GM21723 (cell line): ENCODE results near the gene USF1.
A peak's percentile ranks its signal among the peaks of the same experiment; 100 is the strongest.
"Not testable (repeated sequence)": the region's sequence is repeated elsewhere in the genome, so short reads cannot be mapped to it uniquely, and the experiment has no call there.

ENCODE experiments used
- ATAC-seq: cut with Tn5 transposase; IDR thresholded peaks from one replicate; pipeline ENCODE4 v1.9.1; 2021; ENCODE audit warnings: mild to moderate bottlenecking, moderate library complexity; ENCODE audit not compliant: unreplicated experiment

The USF1 gene

DNA sequence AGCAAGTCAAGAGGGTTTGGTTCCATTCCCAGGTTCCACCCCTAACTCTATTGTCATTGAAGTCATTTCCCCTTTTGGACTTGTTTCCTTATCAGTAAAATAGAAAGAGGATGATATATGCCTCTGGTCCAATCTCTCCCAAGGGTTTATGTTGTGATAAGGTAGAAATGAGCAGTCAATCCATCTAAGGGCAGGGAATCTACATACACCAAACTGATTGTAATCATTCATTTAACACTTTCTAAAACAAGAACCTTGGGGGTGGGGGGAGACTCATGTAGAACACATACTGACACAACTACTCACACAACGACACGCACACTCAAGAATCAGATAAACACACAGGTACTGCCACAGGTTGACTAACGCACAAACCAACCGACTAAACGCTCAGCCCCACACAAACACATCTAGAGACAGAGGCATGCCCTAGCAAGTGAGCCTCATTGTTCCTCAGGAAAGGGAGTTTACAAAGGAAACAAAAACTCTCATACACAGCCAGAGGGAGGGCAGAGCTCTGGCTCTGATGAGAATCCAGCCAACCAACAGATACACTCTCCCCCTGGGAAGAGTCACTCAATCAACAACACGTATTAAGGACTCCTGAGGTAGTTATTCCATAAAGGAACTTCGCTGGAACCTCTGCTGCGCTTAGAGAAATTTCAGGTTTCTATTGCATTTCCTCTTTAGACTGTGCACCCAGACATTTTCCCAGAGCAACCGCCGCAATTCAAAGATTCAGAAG is 25.9 kb downstream of the USF1 start:
- ATAC-seq: peak; percentile 15

DNA sequence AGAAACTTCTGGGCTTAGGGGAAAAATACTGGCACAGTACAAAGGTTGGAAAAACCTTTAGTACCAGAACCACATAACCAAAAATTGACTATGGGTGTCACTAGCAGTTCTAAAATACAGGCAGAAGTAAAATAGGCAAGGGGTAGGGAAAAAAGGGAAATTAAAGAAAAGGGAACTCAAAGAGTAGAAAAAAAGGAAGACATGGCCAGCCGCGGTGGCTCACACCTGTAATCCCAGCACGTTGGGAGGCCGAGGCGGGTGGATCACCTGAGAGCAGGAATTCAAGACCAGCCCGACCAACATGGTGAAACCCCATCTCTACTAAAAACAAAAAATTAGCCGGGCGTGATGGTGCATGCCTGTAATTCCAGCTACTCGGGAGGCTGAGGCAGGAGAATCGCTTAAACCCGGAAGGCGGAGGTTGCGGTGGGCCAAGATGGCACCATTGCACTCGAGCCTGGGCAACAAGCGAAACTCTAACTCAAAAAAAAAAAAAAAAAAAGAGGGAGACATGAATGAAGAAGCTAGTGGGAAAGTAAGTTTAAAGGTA is 26.6 kb downstream of the USF1 start:
- not testable (repeated sequence) for ATAC-seq

DNA sequence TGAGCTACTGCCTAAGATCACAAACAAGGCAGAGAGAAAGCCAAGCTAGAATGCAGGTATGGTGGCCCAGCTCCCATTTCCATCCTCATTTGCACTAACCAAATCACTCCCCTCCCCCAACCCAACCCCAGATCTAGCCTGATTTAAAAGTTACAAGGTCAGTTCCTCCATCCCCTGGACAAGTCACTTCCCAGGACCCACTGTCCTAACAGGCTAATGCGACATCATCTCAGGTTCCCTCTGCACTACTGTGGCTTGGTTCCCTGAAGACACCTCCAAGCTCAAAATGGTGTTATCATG is 27.2 kb downstream of the USF1 start:
- no peak for ATAC-seq

DNA sequence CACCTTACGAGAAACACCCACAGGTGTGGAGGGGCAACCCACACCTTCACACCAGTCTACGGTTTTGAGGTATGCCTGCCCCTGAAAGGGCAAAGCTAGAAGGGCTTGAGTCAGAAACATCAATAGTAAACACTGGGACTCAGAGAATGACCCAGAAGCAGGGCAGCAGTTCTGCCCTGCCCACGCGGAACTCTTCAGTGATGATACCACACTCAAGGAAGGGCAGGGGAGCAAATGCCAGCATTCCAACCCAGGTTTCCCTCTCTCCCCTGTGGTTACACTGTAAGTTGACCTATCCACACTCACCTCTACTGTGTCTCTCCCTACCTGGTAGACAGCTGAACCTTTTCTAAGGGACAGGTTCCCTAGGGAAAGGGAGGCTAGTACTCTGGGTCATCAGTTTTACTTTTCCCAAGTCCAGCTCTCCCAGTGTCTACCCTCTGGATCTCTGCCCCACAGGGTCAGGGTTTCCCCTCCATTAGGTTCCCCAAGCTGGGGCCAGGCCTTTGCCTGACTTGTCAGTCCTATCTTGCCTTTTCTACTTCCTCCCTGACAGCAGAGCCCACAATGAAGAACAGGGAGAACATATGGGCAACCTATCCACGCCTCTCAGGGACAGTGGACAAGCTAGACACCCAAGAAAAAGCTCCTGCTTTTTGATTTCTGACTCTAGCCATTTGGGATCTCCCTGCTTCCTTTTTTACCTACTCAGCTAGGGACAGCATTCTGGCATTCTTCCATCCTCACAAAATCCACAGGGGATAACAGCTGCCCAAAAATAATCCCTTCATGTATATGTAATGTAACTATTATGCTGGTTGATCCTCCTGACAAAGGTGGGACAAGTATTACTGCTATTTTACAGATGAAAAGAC is 27.8 kb downstream of the USF1 start:
- no peak for ATAC-seq

DNA sequence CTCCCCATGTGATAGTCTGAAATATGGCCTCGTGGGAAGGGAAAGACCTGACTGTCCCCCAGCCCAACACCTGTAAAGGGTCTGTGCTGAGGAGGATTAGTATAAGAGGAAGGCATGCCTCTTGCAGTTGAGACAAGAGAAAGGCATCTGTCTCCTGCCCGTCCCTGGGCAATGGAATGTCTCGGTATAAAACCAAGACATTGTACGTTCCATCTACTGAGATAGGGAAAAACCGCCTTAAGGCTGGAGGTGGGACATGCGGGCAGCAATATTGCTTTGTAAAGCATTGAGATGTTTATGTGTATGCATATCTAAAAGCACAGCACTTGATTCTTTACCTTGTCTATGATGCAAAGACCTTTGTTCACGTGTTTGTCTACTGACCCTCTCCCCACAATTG is 28.6 kb downstream of the USF1 start:
- not testable (repeated sequence) for ATAC-seq

DNA sequence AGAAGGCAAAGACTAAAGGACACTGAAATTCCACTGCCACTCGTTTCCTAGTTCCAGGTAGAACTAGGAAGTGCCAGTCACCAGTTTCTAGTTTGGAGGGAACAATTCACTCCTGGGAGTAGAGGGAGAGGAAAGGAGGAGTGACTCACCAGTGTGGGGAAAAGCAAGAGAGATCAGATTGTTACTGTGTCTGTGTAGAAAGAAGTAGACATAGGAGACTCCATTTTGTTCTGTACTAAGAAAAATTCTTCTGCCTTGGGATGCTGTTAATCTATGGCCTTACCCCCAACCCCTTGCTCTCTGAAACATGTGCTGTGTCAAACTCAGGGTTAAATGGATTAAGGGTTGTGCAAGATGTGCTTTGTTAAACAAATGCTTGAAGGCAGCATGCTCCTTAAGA is 29.1 kb downstream of the USF1 start:
- ATAC-seq: not testable (repeated sequence)

DNA sequence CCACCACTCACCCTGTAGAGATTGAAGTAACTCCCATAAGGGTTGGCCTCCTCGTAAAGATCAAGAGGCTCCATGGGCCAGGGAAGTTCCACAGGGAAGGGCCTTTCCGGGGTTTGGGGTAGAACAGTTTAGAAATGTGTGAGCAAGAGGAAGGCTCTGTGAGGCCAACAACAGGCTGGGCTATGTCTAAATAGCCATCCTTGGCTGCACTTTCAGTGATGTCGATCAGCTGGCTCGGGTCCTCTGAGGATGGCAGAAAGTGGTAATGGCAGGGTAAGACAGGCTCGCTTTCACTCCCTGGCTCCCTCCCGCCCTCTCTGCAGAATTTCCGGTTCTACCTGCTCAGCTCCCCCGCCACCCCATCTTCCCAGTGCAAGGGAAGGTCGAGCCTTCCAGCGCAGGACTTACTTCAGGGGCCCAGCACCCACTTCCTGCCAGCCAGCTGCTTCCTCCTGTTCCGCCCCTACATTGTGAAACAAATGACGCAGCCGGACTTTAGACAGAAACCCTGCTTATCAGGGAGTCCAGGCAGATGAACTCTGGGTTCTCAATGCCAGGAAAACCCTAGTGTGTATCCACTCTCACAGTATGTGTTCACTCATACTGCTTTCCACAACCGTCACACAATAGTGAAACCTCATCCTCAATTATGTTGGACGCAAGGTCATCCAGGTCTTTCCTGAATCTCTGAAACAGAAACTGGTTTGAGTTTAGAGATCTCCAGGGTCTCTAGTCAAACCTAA is 32.1 kb downstream of the USF1 start:
- ATAC-seq: peak; percentile 88

DNA sequence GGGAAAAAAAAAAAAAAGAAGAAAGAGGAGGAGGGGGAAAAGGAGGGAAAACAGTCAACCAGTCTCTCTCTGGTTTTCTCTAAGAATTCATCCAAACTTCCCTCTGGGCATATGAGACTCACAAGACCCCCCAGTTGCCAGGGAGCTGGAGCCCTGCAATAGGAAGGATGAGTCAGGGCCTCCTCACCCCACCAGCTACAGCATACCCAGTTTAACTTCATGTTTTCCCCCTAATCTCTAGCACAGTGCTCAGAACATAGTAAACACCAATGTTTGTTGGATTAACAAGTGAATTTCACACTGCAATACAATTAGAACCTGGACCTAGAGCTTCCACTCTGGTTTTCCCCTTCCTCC is 32.7 kb downstream of the USF1 start:
- ATAC-seq: peak; percentile 13

DNA sequence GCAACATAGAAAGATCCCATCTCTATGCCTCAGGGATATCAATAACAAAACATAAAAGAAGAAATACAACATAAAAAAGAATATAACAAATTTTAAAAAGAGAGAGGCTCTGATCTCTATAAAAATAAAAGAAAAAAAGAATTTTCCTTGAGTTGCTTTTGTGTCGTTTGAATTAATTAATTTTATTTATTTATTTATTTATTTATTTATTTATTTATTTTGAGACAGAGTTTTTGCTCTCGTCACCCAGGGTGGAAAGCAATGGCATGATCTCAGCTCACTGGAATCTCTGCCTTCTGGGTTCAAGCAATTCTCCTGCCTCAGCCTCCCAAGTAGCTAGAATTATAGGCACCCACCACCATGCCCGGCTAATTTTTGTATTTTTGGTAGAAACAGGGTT is 33.4 kb downstream of the USF1 start:
- ATAC-seq: no peak

DNA sequence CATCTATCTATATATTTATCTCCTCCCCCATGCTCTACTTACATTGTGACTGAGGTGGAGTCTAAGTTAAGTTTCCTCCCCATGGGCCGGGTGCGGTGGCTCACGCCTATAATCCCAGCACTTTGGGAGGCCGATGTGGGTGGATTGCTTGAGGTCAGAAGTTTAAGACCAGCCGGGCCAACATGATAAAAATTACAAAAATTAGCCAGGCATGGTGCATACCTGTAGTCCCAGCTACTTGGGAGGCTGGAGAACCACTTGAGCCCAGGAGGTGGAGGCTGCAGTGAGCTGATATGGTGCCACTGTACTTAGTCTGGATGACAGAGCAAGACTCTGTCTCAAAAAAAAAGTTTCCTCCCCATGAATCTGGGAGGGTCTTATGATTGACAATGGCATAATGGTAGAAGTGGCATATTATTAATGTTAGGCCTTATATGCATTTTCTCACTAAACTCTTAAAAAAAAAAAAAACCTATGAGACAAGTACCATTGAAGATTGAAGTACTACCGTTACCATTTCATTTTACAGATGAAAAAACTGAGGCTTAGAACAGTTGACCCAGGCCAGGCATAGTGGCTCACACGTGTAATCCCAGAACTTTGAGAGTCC is 36.1 kb downstream of the USF1 start:
- no peak for ATAC-seq

DNA sequence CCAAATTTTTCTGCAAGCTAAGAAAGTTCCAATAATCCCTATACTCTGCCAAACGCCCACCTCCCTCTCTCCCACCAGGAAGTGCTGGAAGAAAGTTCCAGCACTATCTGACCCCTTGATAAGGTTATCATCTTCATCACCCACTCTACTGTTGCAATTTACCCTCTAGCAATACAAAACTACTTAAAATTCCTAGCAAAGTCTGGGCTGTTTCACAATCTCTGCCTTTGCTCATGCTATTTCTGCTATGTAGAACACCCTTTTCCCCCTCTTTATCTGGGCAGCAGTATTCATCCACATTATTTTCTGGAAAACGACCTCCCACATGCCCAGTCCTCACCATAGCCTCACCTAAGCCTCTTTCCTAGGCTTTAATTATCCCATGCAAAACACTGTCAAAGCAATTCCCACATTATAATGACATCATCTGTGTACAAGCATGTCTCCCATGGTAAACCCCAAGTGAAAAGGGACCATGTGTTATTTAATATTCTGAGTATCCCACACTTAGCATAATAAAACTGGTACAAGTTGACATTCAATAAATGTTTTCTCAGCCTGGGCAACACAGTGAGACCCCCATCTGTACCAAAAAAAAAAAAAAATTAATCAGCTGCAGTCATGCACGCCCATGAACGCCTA is 36.8 kb downstream of the USF1 start:
- ATAC-seq: no peak

DNA sequence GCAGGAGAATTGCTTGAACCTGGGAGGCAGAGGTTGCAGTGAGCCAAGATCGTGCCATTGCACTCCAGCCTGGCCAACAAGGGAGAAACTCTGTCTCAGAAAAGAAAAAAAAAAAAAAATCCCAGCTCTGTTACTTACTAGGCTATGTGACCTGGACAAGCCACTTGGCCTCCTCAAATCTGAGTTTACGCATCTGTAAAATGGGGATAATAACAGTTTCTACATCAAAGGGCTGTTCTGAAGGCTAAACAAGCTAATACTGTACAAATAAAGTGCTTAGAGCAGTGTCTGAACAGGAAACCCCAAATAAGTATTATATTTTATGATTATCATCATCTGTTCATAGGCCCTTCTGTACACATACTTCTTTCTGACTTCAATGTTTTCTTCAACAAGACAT is 38.4 kb downstream of the USF1 start:
- no peak for ATAC-seq

DNA sequence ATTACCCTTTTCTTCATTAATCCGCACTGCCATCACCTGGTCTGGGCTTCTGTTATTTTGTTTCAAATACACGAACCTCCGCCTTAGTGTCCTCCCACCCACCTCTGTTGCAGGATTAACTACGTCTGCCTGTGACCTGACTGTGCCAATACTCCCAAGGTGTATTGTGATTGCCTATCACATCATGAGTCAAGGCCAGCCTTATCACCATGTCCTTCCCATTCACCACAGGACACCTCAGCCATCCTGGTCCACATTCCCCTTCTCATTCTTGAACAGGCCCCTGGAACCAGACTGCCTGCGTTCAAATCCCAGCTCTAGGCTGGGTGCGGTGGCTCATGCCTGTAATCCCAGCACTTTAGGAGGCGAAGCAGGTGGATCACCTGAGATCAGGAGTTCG is 39.2 kb downstream of the USF1 start:
- no peak for ATAC-seq

DNA sequence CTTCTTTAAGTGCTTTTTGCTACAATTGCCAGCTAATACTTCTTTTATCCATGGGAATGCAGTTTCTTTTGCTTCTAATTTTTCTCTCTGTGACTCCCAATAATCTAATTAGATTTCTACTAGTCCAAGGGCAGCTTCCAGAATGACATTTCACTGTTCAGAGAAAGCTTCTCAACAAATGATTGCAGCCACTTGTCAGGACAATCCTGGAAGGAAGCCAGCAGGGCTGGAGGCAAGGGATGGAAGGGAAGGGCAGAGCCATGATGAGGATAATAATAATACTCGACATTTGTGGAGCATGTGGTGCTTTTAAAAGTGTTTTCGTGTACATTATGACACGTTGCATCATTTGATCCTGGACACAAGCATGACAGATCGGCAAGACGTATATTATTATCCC is 44.3 kb downstream of the USF1 start:
- ATAC-seq: no peak

DNA sequence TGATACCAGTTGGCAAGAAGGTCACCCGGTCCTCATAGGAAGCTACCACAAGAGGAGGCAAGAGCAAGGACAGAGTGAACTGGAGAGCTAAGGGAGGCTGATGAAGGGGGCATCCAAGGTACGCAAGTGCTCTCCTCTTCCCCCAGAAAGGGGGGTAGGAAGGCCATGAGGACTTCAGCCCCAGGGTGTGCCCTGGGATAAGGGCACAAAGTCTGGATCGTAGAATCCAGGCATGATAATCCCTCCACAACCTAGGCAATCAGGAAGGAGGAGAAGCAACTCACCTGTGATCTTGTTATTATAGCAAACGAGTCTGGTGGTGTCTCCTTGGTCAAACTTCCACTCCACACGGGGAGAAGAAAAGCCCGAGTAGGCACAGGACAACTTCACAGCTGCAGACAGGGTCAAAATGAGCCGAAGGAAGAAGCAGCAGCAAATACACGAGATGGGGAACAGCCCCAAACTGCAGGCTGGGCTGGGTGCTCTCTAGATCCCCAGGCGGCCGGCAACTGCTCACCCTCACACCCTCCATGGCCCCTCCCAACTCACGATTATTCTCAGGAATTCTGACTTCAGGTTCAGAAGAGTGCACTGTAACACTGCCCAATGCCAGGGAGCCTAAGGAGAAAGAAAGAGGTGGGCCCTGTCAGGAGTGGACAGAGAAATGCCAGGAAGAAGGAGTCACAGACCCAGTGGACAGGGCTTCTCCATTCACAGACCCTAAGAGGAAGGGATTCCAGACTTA is 44.9 kb downstream of the USF1 start:
- no peak for ATAC-seq

DNA sequence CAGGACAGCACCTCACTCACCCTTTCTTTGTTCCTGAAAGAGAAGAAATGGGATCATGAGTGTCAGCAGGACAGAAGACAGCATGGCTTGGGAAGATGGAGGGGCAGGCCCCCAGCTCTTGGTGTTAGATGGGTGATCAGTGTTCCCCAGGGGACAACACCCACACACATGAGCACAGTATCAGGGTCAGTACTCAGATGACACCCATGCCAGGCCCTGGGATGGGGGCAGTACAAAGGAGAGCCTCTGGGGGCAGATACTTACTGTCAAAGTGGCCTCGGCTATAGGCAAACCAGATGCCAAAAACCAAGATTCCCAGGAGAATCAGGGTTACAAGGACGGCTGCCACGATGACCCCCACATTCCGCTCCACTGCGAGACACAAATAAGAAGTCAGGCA is 46.4 kb downstream of the USF1 start:
- no peak for ATAC-seq

DNA sequence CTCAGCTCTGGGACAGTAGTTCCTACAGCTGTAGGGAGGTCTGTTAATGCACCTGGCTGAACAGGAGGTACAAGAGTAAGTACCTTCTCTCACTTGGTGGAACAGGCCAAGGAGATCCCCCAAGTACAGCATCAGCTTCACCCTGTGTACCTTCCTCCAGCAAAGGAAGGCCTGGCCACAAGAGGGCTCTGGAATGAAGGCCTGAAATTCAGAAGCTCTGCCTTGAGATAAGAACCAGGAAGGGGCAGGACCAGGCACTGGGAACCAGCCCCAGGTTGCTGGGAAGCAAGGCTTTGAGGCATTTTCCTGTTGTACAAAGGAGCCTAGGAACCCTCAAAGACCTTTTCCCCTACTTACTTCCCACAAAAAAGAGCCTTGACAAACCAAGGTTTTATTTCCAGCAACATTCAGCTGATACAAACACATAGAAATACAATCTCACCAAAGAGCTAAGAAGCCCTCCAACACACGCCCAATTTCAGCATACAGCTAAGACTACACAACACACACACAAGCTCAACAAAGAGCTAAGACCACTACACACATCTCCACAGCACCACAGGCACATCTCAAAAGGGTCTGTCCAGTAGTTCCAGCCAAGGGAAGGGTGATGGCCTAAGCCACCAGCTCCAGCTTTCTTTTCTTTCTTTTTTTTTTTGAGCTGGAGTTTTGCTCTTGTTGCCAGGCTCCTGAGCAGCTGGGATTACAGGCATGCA is 48.3 kb downstream of the USF1 start:
- ATAC-seq: peak; percentile 49

DNA sequence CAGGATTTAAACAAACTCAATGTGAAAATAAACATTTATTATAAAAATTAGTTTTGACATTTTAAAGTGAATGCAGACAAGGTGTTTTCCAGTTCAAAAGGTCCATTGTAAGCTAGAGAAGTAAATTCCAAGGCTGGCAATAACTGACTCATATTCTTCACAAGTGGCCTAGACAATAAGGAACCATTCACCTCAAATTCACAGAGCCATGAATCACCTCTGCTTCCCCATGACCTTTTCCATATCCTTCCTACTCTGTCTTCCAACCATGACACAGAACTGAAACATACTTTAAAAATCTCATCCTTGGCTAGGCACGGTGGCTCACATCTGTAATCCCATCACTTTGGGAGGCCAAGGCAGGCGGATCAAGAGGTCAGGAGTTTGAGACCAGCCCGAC is 49.6 kb downstream of the USF1 start:
- no peak for ATAC-seq

DNA sequence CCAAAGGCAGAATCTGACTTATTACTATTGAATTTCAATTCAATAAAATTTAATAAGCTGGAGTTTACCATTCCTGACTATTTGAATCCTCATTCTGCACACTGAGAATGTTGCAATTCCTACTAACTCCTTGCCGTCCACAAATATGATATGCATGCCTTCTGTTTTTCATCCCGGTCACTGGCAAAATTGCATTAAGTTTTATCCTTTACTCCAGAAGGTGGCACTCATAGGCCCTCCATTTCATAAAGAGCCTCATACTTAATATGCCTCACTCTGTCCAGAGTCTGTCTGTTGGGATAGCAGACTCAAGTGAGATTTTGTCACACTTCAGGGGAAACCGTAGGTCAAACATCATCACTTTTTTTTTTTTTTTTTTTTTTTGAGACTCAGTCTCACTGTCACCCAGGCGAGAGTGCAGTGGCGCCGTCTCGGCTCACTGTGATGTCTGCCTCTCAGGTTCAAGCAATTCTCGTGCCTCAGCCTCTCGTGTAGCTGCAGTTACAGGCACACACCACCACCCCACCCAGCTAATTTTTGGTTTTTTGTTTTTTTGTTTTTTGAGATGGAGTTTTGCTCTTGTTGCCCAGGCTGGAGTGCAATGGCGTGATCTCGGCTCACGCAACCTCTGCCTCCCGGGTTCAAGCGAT is 52.1 kb downstream of the USF1 start:
- no peak for ATAC-seq
